SK-N-SH treated with all-trans-retinoic acid at 6 μM for 48 hours (cell line): Measurements from ENCODE around the gene RGL2.
A peak's percentile ranks its signal among the peaks of the same experiment; 100 is the strongest.

Experiments used
- ATAC-seq: fragments of 200-7000 bp; cut with Tn5 transposase; 3 replicates; pipeline ENCODE4 v1.9.1; 2020; ENCODE audit warnings: mild to moderate bottlenecking, moderate library complexity
- ARNTL ChIP-seq: fragments of 450-650 bp; formaldehyde crosslinking; IDR thresholded peaks from 2 replicates; pipeline ENCODE4 v1.5.0; 2020; ENCODE audit warnings: low read depth, mild to moderate bottlenecking, moderate library complexity, borderline replicate concordance
- BACH2 ChIP-seq: fragments of 250-450 bp; sonication (Bioruptor Pico); IDR thresholded peaks from 2 replicates; pipeline ENCODE4 v1.9.0; 2021; ENCODE audit warnings: mild to moderate bottlenecking, borderline replicate concordance
- CREB5 ChIP-seq: fragments of 250-450 bp; sonication (Bioruptor Pico); IDR thresholded peaks from 2 replicates; pipeline ENCODE4 v1.5.1; 2020; ENCODE audit warnings: low read depth, mild to moderate bottlenecking, moderate library complexity
- CSDC2 ChIP-seq: fragments of 250-450 bp; sonication (Bioruptor Pico); IDR thresholded peaks from 2 replicates; pipeline ENCODE4 v1.5.0; 2020; ENCODE audit warnings: mild to moderate bottlenecking, moderate library complexity
- CSRNP3 ChIP-seq: fragments of 250-450 bp; sonication (Bioruptor Pico); IDR thresholded peaks from 2 replicates; pipeline ENCODE4 v1.5.1; 2021; ENCODE audit warnings: mild to moderate bottlenecking, moderate library complexity
- ESRRG ChIP-seq: fragments of 250-450 bp; sonication (Bioruptor Pico); IDR thresholded peaks from 2 replicates; pipeline ENCODE4 v1.6.1; 2021; ENCODE audit warnings: mild to moderate bottlenecking
- GLIS3 ChIP-seq: fragments of 250-450 bp; sonication (Bioruptor Pico); IDR thresholded peaks from 2 replicates; pipeline ENCODE4 v1.5.0; 2020; ENCODE audit warnings: mild to moderate bottlenecking, moderate library complexity
- ISL1 ChIP-seq: fragments of 250-450 bp; sonication (Bioruptor Pico); IDR thresholded peaks from 2 replicates; pipeline ENCODE4 v2.1.2; 2022; ENCODE audit warnings: mild to moderate bottlenecking, moderate library complexity
- OSR1 ChIP-seq: fragments of 250-450 bp; sonication (Bioruptor Pico); IDR thresholded peaks from 2 replicates; pipeline ENCODE4 v1.8.0; 2022; ENCODE audit warnings: moderate library complexity, mild to moderate bottlenecking, inconsistent platforms
- PPARA ChIP-seq: fragments of 250-450 bp; sonication (Bioruptor Pico); IDR thresholded peaks from 2 replicates; pipeline ENCODE4 v1.5.0; 2020; ENCODE audit warnings: mild to moderate bottlenecking, borderline replicate concordance
- RARB ChIP-seq: fragments of 250-450 bp; sonication (Bioruptor Pico); IDR thresholded peaks from 2 replicates; pipeline ENCODE4 v1.8.0; 2021; ENCODE audit warnings: mild to moderate bottlenecking, moderate library complexity
- SNAI2 ChIP-seq: fragments of 250-450 bp; sonication (Bioruptor Pico); IDR thresholded peaks from 2 replicates; pipeline ENCODE4 v1.5.0; 2020; ENCODE audit warnings: mild to moderate bottlenecking, moderate library complexity
- TCF4 ChIP-seq: fragments of 250-450 bp; sonication (Bioruptor Pico); IDR thresholded peaks from 2 replicates; pipeline ENCODE4 v1.8.0; 2021; ENCODE audit warnings: mild to moderate bottlenecking, moderate library complexity, borderline replicate concordance
- TOX ChIP-seq: fragments of 250-450 bp; sonication (Bioruptor Pico); IDR thresholded peaks from 2 replicates; pipeline ENCODE4 v1.8.0; 2021; ENCODE audit warnings: mild to moderate bottlenecking, moderate library complexity, borderline replicate concordance
- ZC3H10 ChIP-seq: fragments of 250-450 bp; sonication (Bioruptor Pico); IDR thresholded peaks from 2 replicates; pipeline ENCODE4 v1.5.1; 2021; ENCODE audit warnings: mild to moderate bottlenecking, moderate library complexity
- ZFP3 ChIP-seq: fragments of 250-450 bp; sonication (Bioruptor Pico); IDR thresholded peaks from 2 replicates; pipeline ENCODE4 v1.5.0; 2020; ENCODE audit warnings: mild to moderate bottlenecking, moderate library complexity
- ZFP30 ChIP-seq: fragments of 450-650 bp; formaldehyde crosslinking; IDR thresholded peaks from 2 replicates; pipeline ENCODE4 v1.5.0; 2022; ENCODE audit warnings: mild to moderate bottlenecking, moderate library complexity
- ZNF565 ChIP-seq: fragments of 450-650 bp; formaldehyde crosslinking; conservative IDR thresholded peaks from 2 replicates; pipeline ENCODE4 v1.5.0; 2020; ENCODE audit warnings: low read depth, mild to moderate bottlenecking, moderate library complexity
- ZNF70 ChIP-seq: fragments of 450-650 bp; formaldehyde crosslinking; IDR thresholded peaks from 2 replicates; pipeline ENCODE4 v1.5.0; 2020; ENCODE audit warnings: mild to moderate bottlenecking, moderate library complexity
- ZNF8 ChIP-seq: fragments of 450-650 bp; formaldehyde crosslinking; IDR thresholded peaks from 2 replicates; pipeline ENCODE4 v1.5.0; 2020; ENCODE audit warnings: mild to moderate bottlenecking, moderate library complexity
- TF ChIP-seq, protein P1 (sequence below): fragments of 250-450 bp; sonication (Bioruptor Pico); IDR thresholded peaks from 2 replicates; pipeline ENCODE4 v1.5.0; 2020; ENCODE audit warnings: mild to moderate bottlenecking, moderate library complexity
- TF ChIP-seq, protein P2 (sequence below): fragments of 250-450 bp; sonication (Bioruptor Pico); IDR thresholded peaks from 2 replicates; pipeline ENCODE4 v1.8.0; 2021; ENCODE audit warnings: low read depth, mild to moderate bottlenecking, moderate library complexity, borderline replicate concordance
- TF ChIP-seq, protein P3 (sequence below): fragments of 250-450 bp; sonication (Bioruptor Pico); IDR thresholded peaks from 2 replicates; pipeline ENCODE4 v1.8.0; 2020; ENCODE audit warnings: mild to moderate bottlenecking, moderate library complexity, borderline replicate concordance

RGL2 gene

GRCh38 chr6:33278392-33278741, 20.4 kb downstream of the RGL2 start:
- TF ChIP-seq SNAI2 (CRISPR knock-in tag) (no peak), ISL1 (CRISPR knock-in tag) (no peak), ZNF565 (CRISPR knock-in tag) (no peak), ESRRG (no peak), TCF4 (CRISPR knock-in tag) (no peak), ZNF8 (CRISPR knock-in tag) (no peak)
- no peak; the same call in none of the 3 replicates for ATAC-seq

DNA sequence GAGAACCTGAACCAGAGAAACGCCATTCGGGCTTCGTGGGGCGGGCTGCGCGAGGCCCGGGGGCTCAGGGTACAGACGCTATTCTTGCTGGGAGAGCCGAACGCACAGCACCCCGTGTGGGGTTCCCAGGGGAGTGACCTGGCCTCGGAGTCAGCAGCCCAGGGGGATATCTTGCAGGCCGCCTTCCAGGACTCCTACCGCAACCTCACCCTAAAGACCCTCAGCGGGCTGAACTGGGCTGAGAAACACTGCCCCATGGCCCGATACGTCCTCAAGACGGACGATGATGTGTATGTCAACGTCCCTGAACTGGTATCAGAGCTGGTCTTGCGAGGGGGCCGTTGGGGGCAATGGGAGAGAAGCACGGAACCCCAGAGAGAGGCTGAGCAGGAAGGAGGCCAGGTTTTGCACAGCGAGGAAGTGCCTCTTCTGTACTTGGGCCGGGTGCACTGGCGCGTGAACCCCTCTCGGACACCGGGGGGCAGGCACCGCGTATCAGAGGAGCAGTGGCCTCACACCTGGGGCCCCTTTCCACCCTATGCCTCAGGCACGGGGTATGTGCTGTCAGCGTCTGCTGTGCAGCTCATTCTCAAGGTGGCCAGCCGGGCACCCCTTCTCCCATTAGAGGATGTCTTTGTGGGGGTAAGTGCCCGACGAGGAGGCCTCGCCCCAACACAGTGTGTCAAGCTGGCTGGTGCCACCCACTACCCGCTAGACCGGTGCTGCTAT, 20.9 kb downstream of the RGL2 start:
- peak; percentile 15 for ATAC-seq
- TF ChIP-seq ARNTL (CRISPR knock-in tag) (no peak), CSDC2 (CRISPR knock-in tag) (no peak), BACH2 (no peak), ZC3H10 (CRISPR knock-in tag) (no peak), ZFP30 (CRISPR knock-in tag) (no peak), ESRRG (no peak)

DNA sequence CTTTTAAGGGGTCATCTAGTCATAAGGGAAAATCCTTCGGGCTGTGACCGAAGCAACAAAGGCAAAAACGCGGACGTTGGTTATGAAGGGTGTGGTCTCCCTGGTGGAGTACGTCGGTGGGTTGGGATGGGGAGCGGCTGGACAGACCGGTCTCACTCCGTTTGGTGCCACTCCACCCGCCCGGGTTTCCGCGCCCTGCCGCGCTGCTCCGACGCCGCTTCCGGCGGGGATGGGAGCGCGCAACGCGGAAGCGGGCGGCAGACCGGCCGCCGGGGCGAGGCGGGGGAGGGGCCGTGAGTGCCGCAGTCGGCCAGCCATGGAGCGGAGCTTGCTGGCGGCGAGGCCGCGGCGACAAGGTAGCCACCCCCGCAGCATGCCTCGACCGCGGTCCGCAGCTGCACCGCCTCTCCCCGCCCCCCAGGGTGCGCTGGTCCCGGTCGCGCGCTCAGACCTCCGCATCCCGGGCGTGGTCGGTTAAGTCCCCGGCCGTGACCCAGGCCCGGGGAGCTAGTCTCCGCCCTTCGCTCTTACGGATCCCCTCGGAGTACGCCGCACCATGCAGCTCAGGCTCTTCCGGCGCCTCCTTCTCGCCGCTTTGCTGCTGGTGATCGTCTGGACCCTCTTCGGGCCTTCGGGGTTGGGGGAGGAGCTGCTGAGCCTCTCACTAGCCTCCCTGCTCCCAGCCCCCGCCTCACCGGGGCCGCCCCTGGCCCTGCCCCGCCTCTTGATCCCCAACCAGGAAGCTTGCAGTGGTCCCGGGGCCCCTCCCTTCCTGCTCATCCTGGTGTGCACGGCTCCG, 21.7 kb downstream of the RGL2 start, which contains the start of gene B3GALT4:
Gene B3GALT4 (plus strand): TSS at position 260 of the 799 bp plus-strand sequence. CDS start 297 bp downstream, at position 557.
- TF ChIP-seq TCF4 (CRISPR knock-in tag) (no peak), ZNF70 (no peak), ISL1 (CRISPR knock-in tag) (no peak), CSDC2 (CRISPR knock-in tag) (0 out of 2 replicates have a peak, but pooled peaks have one; percentile 53), ESRRG (peak; percentile 74; the same call in 1 of the 2 replicates), GLIS3 (CRISPR knock-in tag) (peak; percentile 87), TOX (CRISPR knock-in tag) (peak; percentile 67), CSRNP3 (CRISPR knock-in tag) (peak; percentile 59; the same call in 1 of the 2 replicates), BACH2 (no peak), ZC3H10 (CRISPR knock-in tag) (peak; percentile 92), ZNF8 (CRISPR knock-in tag) (peak; percentile 21; the same call in 1 of the 2 replicates), OSR1 (no peak), CREB5 (CRISPR knock-in tag) (no peak; the same call in 1 of the 2 replicates), SNAI2 (CRISPR knock-in tag) (no peak), RARB (0 out of 2 replicates have a peak, but pooled peaks have one; percentile 55), ARNTL (CRISPR knock-in tag) (no peak), ZFP3 (CRISPR knock-in tag) (peak; percentile 69), ZFP30 (CRISPR knock-in tag) (peak; percentile 60; the same call in 1 of the 2 replicates), PPARA (CRISPR knock-in tag) (no peak), ZNF565 (CRISPR knock-in tag) (0 out of 2 replicates have a peak, but pooled peaks have one; percentile 43)
- TF ChIP-seq, protein P1, sequence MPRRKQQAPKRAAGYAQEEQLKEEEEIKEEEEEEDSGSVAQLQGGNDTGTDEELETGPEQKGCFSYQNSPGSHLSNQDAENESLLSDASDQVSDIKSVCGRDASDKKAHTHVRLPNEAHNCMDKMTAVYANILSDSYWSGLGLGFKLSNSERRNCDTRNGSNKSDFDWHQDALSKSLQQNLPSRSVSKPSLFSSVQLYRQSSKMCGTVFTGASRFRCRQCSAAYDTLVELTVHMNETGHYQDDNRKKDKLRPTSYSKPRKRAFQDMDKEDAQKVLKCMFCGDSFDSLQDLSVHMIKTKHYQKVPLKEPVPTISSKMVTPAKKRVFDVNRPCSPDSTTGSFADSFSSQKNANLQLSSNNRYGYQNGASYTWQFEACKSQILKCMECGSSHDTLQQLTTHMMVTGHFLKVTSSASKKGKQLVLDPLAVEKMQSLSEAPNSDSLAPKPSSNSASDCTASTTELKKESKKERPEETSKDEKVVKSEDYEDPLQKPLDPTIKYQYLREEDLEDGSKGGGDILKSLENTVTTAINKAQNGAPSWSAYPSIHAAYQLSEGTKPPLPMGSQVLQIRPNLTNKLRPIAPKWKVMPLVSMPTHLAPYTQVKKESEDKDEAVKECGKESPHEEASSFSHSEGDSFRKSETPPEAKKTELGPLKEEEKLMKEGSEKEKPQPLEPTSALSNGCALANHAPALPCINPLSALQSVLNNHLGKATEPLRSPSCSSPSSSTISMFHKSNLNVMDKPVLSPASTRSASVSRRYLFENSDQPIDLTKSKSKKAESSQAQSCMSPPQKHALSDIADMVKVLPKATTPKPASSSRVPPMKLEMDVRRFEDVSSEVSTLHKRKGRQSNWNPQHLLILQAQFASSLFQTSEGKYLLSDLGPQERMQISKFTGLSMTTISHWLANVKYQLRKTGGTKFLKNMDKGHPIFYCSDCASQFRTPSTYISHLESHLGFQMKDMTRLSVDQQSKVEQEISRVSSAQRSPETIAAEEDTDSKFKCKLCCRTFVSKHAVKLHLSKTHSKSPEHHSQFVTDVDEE (CRISPR knock-in tag) = peak; percentile 55; the same call in 1 of the 2 replicates
- TF ChIP-seq, protein P2, sequence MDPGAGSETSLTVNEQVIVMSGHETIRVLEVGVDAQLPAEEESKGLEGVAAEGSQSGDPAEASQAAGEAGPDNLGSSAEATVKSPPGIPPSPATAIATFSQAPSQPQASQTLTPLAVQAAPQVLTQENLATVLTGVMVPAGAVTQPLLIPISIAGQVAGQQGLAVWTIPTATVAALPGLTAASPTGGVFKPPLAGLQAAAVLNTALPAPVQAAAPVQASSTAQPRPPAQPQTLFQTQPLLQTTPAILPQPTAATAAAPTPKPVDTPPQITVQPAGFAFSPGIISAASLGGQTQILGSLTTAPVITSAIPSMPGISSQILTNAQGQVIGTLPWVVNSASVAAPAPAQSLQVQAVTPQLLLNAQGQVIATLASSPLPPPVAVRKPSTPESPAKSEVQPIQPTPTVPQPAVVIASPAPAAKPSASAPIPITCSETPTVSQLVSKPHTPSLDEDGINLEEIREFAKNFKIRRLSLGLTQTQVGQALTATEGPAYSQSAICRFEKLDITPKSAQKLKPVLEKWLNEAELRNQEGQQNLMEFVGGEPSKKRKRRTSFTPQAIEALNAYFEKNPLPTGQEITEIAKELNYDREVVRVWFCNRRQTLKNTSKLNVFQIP (CRISPR knock-in tag) = no peak
- TF ChIP-seq, protein P3, sequence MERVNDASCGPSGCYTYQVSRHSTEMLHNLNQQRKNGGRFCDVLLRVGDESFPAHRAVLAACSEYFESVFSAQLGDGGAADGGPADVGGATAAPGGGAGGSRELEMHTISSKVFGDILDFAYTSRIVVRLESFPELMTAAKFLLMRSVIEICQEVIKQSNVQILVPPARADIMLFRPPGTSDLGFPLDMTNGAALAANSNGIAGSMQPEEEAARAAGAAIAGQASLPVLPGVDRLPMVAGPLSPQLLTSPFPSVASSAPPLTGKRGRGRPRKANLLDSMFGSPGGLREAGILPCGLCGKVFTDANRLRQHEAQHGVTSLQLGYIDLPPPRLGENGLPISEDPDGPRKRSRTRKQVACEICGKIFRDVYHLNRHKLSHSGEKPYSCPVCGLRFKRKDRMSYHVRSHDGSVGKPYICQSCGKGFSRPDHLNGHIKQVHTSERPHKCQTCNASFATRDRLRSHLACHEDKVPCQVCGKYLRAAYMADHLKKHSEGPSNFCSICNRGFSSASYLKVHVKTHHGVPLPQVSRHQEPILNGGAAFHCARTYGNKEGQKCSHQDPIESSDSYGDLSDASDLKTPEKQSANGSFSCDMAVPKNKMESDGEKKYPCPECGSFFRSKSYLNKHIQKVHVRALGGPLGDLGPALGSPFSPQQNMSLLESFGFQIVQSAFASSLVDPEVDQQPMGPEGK (CRISPR knock-in tag) = peak; percentile 85
- TF ChIP-seq, all 23 proteins: peak for 13
- ATAC-seq = peak; percentile 60
